GM12872 (cell line): ENCODE results near the gene MREG.

Experiments
- CTCF ChIP-seq: IDR thresholded peaks from 3 replicates; pipeline ENCODE4 v1.5.1; 2011; ENCODE audit warnings: low read depth, mild to moderate bottlenecking, low read length, moderate library complexity; ENCODE audit not compliant: insufficient read depth

Gene MREG

GRCh38 chr2:215907147-215907546 is 106.2 kb downstream of the MREG start:
- no peak for TF ChIP-seq CTCF

- TF ChIP-seq CTCF = no peak
These were observed 106.9 kb downstream of the MREG start for GRCh38 chr2:215906458-215906857.

GRCh38 chr2:215905691-215906090 is 107.7 kb downstream of the MREG start:
- no peak for TF ChIP-seq CTCF

- TF ChIP-seq CTCF = no peak
These were observed 109.2 kb downstream of the MREG start for GRCh38 chr2:215904101-215904500.

- TF ChIP-seq CTCF = no peak
These were observed 110.1 kb downstream of the MREG start for GRCh38 chr2:215903203-215903602.

GRCh38 chr2:215901796-215902195 is 111.6 kb downstream of the MREG start:
- no peak for TF ChIP-seq CTCF

- TF ChIP-seq CTCF = no peak
These were observed 112.5 kb downstream of the MREG start for GRCh38 chr2:215900843-215901242.

GRCh38 chr2:215900203-215900611 is 113.1 kb downstream of the MREG start:
- no peak for TF ChIP-seq CTCF
